ENCODE results near the gene CCDC158. TPM values are rescaled to one million over a fixed set of nuclear protein-coding genes. Genes with fewer than 3 reads are reported as not detected.

CCDC158 gene
- total and polyA plus RNA-seq, 10 of the 15 experiments (the other 5 are each of a cell fraction or from before 2014, with no cell fraction given): not detected

DNA sequence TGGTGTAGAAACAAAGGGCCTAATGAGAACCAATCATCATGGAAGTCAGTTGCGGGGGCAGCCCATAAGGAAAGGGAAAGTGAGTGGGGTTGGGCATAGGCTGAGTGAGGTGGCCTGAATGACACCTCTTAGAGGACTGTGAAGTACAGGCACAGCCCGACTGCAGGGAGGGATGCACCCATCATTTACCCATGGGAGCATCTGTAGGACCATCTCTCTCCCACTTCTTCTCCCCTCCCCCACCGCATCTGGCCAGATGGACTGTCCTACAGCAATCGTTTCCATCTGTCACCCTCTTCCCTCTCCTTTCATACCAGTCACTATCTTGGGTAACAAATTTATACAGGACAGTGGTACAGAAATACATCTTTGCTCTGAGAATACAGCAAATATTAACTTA is 110.3 kb downstream of the CCDC158 start:
- CTCF ChIA-PET: no interaction called here
- in situ Hi-C loops (cut with MboI): no loop called here
- H3K4me3 ChIP-seq: no peak overlapping the region

DNA sequence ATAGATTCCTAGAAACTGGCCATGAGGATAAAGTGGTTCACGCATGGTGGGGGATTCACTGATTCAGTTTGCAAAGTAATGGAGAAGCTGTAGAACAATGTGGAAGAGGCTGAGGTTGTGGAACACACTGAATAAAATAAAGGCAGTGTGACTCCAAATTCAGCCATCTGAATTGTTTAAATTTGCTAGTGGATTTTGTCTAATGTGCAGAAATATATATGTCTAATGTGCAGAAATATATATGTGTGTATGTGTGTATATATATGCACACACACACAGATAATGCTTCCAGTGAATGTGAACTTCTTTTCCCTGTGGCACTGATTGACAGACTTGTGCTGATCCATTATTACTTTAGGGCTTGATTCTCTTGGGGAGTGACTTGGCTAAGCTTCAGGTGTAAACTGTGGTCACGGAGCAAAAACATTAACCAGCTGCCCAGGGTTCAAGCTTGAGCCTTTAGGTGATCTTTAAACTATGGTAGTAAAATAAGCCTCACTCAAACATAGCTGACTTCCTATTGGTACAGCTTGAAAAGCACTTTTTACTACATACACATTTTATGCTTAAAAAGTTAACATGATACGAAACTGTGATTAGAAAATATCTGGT is 110.9 kb downstream of the CCDC158 start:
- ChIA-PET RAD21 (ENCODE audit: unreplicated experiment) (no interaction called here), SMC1A (ENCODE audit: uncharacterized antibody, unreplicated experiment) (interaction anchor here (0.6 kb wide), 1 partner anchor 90 kb away, joined by 3 read pairs; no protein-coding TSS in a partner anchor), CTCF (no interaction called here), POLR2A (no interaction called here)
- Histone ChIP-seq H3K9me3 (replicated peaks; ENCODE audit: control insufficient read depth, insufficient read depth, low read length) (no peaks in the 10 kb centered on the region; the same call in 2 of the 3 replicates), H4K20me1 (ENCODE audit: control insufficient read depth, insufficient read depth) (no peaks in the 10 kb centered on the region), H3K79me2 (ENCODE audit: control insufficient read depth, insufficient read depth, low read length) (no peaks in the 10 kb centered on the region), H3K36me3 (ENCODE audit: control insufficient read depth in 2 of 2, insufficient read depth in 2 of 2, low read length in 1 of 2) (no peaks in the 10 kb centered on the region), H3K4me3 (no peak overlapping the region), H3K4me1 (ENCODE audit: control insufficient read depth, insufficient read depth, low read length) (peaks cover 5% of the 10 kb centered on the region; the same call in 1 of the 2 replicates), H3K27ac (ENCODE audit: control insufficient read depth, insufficient read depth) (no peak overlapping the region), H3K27me3 (replicated peaks in 1 of 2; ENCODE audit: control insufficient read depth in 2 of 2, insufficient read depth in 2 of 2, low read length in 1 of 2) (peaks cover 6 to 23% of the 10 kb centered on the region in 2 experiments), H3K9ac (ENCODE audit: control insufficient read depth, insufficient read depth, low read length) (no peak overlapping the region), H3K4me2 (ENCODE audit: control insufficient read depth, insufficient read depth) (no peak overlapping the region), H2AFZ (ENCODE audit: control insufficient read depth, low read depth, low read length) (no peak overlapping the region)
- intact Hi-C loops (cut with micrococcal nuclease; ENCODE audit: unreplicated experiment): no loop called here
- no peak for TF ChIP-seq HDAC6 (IDR thresholded peaks at IDR 0.05; ENCODE audit: unreplicated experiment)
- no peak for TF ChIP-seq FOS (IDR thresholded peaks at IDR 0.05; ENCODE audit: borderline replicate concordance, extremely low read depth, insufficient read length)
- TF ChIP-seq MXI1 (IDR thresholded peaks at IDR 0.05; ENCODE audit: low read depth, low read length): no peak
- TF ChIP-seq ZNF24 (IDR thresholded peaks at IDR 0.05): no peak
- no peak for FAIRE-seq
- in situ Hi-C loops (cut with MboI): no loop called here
- 66% methylated on average over 3 of the region's 3 CpGs for WGBS (ENCODE audit: insufficient coverage, insufficient replicate concordance, low lambda C conversion rate, missing lambda C conversion rate)
- ATAC-seq: no peak
- DNase-seq (ENCODE audit: low read depth, low spot score): no peak
- BruUV-seq (replicated peaks): no TSS peak

More for the DNA sequence above, 110.3 kb downstream of the CCDC158 start:
- TF ChIP-seq FOS (IDR thresholded peaks at IDR 0.05; ENCODE audit: borderline replicate concordance, extremely low read depth, insufficient read length) (no peak), ZBED1 (IDR thresholded peaks at IDR 0.05; ENCODE audit: borderline replicate concordance) (no peak), POLR2AphosphoS2 (IDR thresholded peaks at IDR 0.05; ENCODE audit: low read depth, low read length) (no peak), TBL1XR1 (IDR thresholded peaks at IDR 0.05; ENCODE audit: low read depth, low read length) (no peak)
- ATAC-seq (no peak), FAIRE-seq (no peak), DNase-seq (ENCODE audit: low read depth, low spot score) (no peak)
- no peak overlapping the region for H3K4me2 ChIP-seq (ENCODE audit: control insufficient read depth, insufficient read depth)
- H2AFZ ChIP-seq (ENCODE audit: control insufficient read depth, low read depth, low read length): no peak overlapping the region
- no peak overlapping the region for H3K9ac ChIP-seq (ENCODE audit: control insufficient read depth, insufficient read depth, low read length)
- H3K9me3 ChIP-seq (replicated peaks; ENCODE audit: control insufficient read depth, insufficient read depth, low read length): no peaks in the 10 kb centered on the region; the same call in 2 of the 3 replicates
- intact Hi-C loops (cut with micrococcal nuclease; ENCODE audit: unreplicated experiment): no loop called here
- no peaks in the 10 kb centered on the region for H3K4me1 ChIP-seq (ENCODE audit: control insufficient read depth, insufficient read depth, low read length)
- H3K27ac ChIP-seq (ENCODE audit: control insufficient read depth, insufficient read depth): no peak overlapping the region
- SMC1A ChIA-PET (ENCODE audit: uncharacterized antibody, unreplicated experiment): interaction anchor here (0.6 kb wide), 1 partner anchor 90 kb away, joined by 3 read pairs; no protein-coding TSS in a partner anchor
- RAD21 ChIA-PET (ENCODE audit: unreplicated experiment): no interaction called here
- H4K20me1 ChIP-seq (ENCODE audit: control insufficient read depth, insufficient read depth): no peaks in the 10 kb centered on the region
- 38% methylated on average over 2 of the region's 4 CpGs for WGBS (ENCODE audit: insufficient coverage, insufficient replicate concordance, low lambda C conversion rate, missing lambda C conversion rate)
- no TSS peak for BruUV-seq (replicated peaks)
- peaks cover 4 to 20% of the 10 kb centered on the region in 2 experiments for H3K27me3 ChIP-seq (replicated peaks in 1 of 2; ENCODE audit: control insufficient read depth in 2 of 2, insufficient read depth in 2 of 2, low read length in 1 of 2)
- no peaks in the 10 kb centered on the region for H3K36me3 ChIP-seq (ENCODE audit: control insufficient read depth in 2 of 2, insufficient read depth in 2 of 2, low read length in 1 of 2)
- POLR2A ChIA-PET: no interaction called here
- H3K79me2 ChIP-seq (ENCODE audit: control insufficient read depth, insufficient read depth, low read length): no peaks in the 10 kb centered on the region

Data from GM12878 (cell line).